Esophagus muscularis mucosa (tissue), 4 donors: ENCODE results near the gene ST8SIA2.

Experiments used
- EP300 ChIP-seq: sonication (generic); formaldehyde crosslinking; IDR thresholded peaks from one replicate; pipeline ENCODE4 v1.6.1; 2017; ENCODE audit warnings: antibody characterized with exemption
- POLR2AphosphoS5 ChIP-seq, 2 donors: sonication (generic); formaldehyde crosslinking; IDR thresholded peaks; one replicate each; pipeline ENCODE4 v1.6.1; 2017; ENCODE audit warnings: antibody characterized with exemption in 2 of 2
- TF ChIP-seq, protein P1 (sequence below), 3 experiments: fragments of 200-600 bp in 2 of 3; fragments of 450-650 bp in 1 of 3; sonication (generic) in 2 of 3; IDR thresholded peaks; one replicate each; pipeline ENCODE4 v1.5.1; 2017 to 2019; ENCODE audit warnings: antibody characterized with exemption in 3 of 3, mild to moderate bottlenecking in 2 of 3, moderate library complexity in 1 of 3

DNA sequence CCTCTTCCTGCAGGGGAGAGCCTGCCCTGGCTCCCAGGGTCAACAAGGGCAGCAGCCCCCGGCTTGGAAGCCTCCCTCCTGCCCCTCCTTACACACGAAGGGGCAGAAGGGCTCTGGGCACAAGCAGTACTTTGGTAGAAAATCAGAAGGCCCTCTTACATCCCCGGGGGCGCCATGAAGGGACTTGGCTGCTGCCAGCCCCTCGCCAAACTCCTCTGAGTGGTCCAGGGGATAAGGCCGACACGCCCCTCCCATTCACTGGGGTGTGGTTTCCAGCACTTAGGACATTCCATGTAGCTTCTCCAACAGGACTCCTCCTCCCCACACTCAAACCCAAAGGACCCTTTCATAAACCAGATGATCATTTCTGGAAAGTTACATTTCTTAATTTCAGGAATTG lies 1.2 kb upstream of the ST8SIA2 start:
- TF ChIP-seq, protein P1, sequence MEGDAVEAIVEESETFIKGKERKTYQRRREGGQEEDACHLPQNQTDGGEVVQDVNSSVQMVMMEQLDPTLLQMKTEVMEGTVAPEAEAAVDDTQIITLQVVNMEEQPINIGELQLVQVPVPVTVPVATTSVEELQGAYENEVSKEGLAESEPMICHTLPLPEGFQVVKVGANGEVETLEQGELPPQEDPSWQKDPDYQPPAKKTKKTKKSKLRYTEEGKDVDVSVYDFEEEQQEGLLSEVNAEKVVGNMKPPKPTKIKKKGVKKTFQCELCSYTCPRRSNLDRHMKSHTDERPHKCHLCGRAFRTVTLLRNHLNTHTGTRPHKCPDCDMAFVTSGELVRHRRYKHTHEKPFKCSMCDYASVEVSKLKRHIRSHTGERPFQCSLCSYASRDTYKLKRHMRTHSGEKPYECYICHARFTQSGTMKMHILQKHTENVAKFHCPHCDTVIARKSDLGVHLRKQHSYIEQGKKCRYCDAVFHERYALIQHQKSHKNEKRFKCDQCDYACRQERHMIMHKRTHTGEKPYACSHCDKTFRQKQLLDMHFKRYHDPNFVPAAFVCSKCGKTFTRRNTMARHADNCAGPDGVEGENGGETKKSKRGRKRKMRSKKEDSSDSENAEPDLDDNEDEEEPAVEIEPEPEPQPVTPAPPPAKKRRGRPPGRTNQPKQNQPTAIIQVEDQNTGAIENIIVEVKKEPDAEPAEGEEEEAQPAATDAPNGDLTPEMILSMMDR (IDR thresholded peaks at IDR 0.05), result no peak
- TF ChIP-seq POLR2AphosphoS5 (IDR thresholded peaks at IDR 0.05) (no peak), EP300 (no peak)
